H1 (cell line): Measurements from ENCODE around the gene CNFN. TPM values are rescaled to one million over a fixed set of nuclear protein-coding genes. Genes with fewer than 3 reads are reported as not detected.

ENCODE experiments used
- CEBPB ChIP-seq: IDR thresholded peaks from 2 replicates; pipeline ENCODE4 v1.6.1; 2012; ENCODE audit warnings: low read depth, low read length
- FOSL1 ChIP-seq: IDR thresholded peaks from 2 replicates; pipeline ENCODE4 v1.6.1; 2011; ENCODE audit warnings: mild to moderate bottlenecking, low read depth, low read length, moderate library complexity; ENCODE audit not compliant: insufficient read depth
- JUND ChIP-seq: IDR thresholded peaks from 2 replicates; pipeline ENCODE4 v1.6.1; 2011; ENCODE audit warnings: mild to moderate bottlenecking, improper control_type of control experiment, low read length
- MAFK ChIP-seq: IDR thresholded peaks from 2 replicates; pipeline ENCODE4 v1.6.1; 2012; ENCODE audit warnings: low read depth, mild to moderate bottlenecking, improper control_type of control experiment, low read length
- NANOG ChIP-seq: IDR thresholded peaks from 2 replicates; pipeline ENCODE4 v1.6.1; 2011; ENCODE audit warnings: low read length, low read depth, mild to moderate bottlenecking, inconsistent platforms; ENCODE audit not compliant: insufficient read depth, poor library complexity, severe bottlenecking
- RAD21 ChIP-seq, 2 experiments: IDR thresholded peaks in 1 of 2; conservative IDR thresholded peaks in 1 of 2; 2 replicates each; pipeline ENCODE4 v1.6.1; 2011; ENCODE audit warnings: low read depth in 2 of 2, low read length in 2 of 2, improper control_type of control experiment in 1 of 2, inconsistent platforms in 1 of 2, mild to moderate bottlenecking in 1 of 2, moderate library complexity in 1 of 2
- SIN3A ChIP-seq, 2 experiments: IDR thresholded peaks in 1 of 2; conservative IDR thresholded peaks in 1 of 2; 2 replicates each; pipeline ENCODE4 v1.6.1; 2011 to 2012; ENCODE audit warnings: low read length in 2 of 2, improper control_type of control experiment in 1 of 2, low read depth in 1 of 2, mild to moderate bottlenecking in 1 of 2
- SRF ChIP-seq: IDR thresholded peaks from 2 replicates; pipeline ENCODE4 v1.6.1; 2011; ENCODE audit warnings: mild to moderate bottlenecking, low read depth, low read length, moderate library complexity
- polyA plus RNA-seq, 7 experiments: library from polyadenylated mRNA; depleted of rRNA in 3 of 7; stranded (reverse) in 5 of 7; unstranded in 2 of 7; fragments of >200 nt in 5 of 7; fragments of 200-250 nt in 2 of 7; gene quantifications; 1 replicate in 5 of 7; 2 replicates in 1 of 7; 4 replicates in 1 of 7; pipeline versions ENCODE4 v1.2.1 to v1.2.3, GENCODE V29; 2011 to 2013; ENCODE audit warnings: missing spikeins in 2 of 7, mixed read lengths in 2 of 7
- total RNA-seq: library from RNA; stranded (reverse); fragmentation: NEBNext Ultra II Directional; extraction: Animal tissue kit (Norgen Biotek cat#: 25700); gene quantifications from 2 replicates; pipeline ENCODE4 v1.2.1, GENCODE V29; 2021
- TF ChIP-seq, protein P1 (sequence below): fragments of 300-600 bp; sonication (generic); IDR thresholded peaks from 2 replicates; pipeline ENCODE4 v1.7.1; 2012; ENCODE audit warnings: low read length, moderate library complexity, mild to moderate bottlenecking, inconsistent platforms; ENCODE audit not compliant: insufficient replicate concordance

The CNFN gene
- total and polyA plus RNA-seq, 2 of the 8 experiments (the other 6 are each of a cell fraction or from before 2014, with no cell fraction given): 8.9 to 31.5 TPM

DNA sequence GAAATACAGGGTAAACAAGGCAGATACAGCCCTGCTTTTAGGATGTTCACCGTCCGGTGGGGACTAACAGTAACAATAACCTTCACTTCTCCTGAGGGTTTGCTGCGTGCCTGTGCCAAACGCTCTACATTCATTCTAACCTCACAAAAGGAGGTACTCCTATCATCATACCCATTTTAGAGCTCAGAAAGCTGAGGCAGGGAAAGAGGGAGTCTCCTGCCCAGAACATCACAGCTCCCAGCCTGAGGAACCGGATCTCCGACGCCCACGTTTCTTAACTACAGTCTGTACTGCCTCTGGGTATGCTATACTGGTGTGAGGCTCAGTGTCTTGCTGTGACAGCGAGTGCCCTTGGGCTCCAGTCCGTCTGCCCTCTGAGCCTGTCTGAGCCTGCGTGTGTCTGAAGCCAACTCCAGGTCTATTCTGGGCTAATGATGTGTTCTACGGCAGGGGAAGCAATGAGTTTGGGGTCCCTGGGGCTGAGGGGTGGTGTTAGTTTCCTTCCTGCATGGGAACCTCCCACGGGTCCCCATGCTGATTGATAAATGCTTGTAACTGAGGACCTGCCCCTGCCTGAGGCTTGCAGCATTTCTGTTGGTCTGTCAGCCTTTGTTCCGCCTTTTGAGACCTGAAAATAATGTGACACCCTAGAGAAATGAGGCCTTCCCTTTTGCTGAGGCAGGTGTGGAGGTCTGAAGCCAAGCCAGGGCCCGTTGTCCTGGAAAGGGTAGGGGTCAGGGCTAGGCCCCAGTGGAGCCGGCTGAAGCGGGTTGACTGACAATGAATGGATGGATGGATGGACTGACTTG is 32.2 kb upstream of the CNFN start (continued):
- TF ChIP-seq, protein P1, sequence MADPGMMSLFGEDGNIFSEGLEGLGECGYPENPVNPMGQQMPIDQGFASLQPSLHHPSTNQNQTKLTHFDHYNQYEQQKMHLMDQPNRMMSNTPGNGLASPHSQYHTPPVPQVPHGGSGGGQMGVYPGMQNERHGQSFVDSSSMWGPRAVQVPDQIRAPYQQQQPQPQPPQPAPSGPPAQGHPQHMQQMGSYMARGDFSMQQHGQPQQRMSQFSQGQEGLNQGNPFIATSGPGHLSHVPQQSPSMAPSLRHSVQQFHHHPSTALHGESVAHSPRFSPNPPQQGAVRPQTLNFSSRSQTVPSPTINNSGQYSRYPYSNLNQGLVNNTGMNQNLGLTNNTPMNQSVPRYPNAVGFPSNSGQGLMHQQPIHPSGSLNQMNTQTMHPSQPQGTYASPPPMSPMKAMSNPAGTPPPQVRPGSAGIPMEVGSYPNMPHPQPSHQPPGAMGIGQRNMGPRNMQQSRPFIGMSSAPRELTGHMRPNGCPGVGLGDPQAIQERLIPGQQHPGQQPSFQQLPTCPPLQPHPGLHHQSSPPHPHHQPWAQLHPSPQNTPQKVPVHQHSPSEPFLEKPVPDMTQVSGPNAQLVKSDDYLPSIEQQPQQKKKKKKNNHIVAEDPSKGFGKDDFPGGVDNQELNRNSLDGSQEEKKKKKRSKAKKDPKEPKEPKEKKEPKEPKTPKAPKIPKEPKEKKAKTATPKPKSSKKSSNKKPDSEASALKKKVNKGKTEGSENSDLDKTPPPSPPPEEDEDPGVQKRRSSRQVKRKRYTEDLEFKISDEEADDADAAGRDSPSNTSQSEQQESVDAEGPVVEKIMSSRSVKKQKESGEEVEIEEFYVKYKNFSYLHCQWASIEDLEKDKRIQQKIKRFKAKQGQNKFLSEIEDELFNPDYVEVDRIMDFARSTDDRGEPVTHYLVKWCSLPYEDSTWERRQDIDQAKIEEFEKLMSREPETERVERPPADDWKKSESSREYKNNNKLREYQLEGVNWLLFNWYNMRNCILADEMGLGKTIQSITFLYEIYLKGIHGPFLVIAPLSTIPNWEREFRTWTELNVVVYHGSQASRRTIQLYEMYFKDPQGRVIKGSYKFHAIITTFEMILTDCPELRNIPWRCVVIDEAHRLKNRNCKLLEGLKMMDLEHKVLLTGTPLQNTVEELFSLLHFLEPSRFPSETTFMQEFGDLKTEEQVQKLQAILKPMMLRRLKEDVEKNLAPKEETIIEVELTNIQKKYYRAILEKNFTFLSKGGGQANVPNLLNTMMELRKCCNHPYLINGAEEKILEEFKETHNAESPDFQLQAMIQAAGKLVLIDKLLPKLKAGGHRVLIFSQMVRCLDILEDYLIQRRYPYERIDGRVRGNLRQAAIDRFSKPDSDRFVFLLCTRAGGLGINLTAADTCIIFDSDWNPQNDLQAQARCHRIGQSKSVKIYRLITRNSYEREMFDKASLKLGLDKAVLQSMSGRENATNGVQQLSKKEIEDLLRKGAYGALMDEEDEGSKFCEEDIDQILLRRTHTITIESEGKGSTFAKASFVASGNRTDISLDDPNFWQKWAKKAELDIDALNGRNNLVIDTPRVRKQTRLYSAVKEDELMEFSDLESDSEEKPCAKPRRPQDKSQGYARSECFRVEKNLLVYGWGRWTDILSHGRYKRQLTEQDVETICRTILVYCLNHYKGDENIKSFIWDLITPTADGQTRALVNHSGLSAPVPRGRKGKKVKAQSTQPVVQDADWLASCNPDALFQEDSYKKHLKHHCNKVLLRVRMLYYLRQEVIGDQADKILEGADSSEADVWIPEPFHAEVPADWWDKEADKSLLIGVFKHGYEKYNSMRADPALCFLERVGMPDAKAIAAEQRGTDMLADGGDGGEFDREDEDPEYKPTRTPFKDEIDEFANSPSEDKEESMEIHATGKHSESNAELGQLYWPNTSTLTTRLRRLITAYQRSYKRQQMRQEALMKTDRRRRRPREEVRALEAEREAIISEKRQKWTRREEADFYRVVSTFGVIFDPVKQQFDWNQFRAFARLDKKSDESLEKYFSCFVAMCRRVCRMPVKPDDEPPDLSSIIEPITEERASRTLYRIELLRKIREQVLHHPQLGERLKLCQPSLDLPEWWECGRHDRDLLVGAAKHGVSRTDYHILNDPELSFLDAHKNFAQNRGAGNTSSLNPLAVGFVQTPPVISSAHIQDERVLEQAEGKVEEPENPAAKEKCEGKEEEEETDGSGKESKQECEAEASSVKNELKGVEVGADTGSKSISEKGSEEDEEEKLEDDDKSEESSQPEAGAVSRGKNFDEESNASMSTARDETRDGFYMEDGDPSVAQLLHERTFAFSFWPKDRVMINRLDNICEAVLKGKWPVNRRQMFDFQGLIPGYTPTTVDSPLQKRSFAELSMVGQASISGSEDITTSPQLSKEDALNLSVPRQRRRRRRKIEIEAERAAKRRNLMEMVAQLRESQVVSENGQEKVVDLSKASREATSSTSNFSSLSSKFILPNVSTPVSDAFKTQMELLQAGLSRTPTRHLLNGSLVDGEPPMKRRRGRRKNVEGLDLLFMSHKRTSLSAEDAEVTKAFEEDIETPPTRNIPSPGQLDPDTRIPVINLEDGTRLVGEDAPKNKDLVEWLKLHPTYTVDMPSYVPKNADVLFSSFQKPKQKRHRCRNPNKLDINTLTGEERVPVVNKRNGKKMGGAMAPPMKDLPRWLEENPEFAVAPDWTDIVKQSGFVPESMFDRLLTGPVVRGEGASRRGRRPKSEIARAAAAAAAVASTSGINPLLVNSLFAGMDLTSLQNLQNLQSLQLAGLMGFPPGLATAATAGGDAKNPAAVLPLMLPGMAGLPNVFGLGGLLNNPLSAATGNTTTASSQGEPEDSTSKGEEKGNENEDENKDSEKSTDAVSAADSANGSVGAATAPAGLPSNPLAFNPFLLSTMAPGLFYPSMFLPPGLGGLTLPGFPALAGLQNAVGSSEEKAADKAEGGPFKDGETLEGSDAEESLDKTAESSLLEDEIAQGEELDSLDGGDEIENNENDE: no peak
- TF ChIP-seq FOSL1 (no peak), SIN3A (conservative IDR thresholded peaks at IDR 0.05 in 1 of 2, IDR thresholded peaks at IDR 0.05 in 1 of 2; ENCODE audit: low read depth in 1 of 2, low read length in 2 of 2) (no peak), CEBPB (no peak), JUND (no peak), NANOG (no peak), RAD21 (IDR thresholded peaks at IDR 0.05 in 1 of 2, conservative IDR thresholded peaks at IDR 0.05 in 1 of 2; ENCODE audit: low read depth in 2 of 2, low read length in 2 of 2) (no peak), MAFK (no peak), SRF (no peak)
